Measurements from ENCODE around the gene OR2AG2.

OR2AG2 gene

GRCh38 chr11:6734616-6735015 is 37.2 kb downstream of the OR2AG2 start:
- H2AFZ ChIP-seq (ENCODE audit: low read depth, low read length), result no peak overlapping the region
- H3K4me3 ChIP-seq (ENCODE audit: low read length), result no peak overlapping the region
- H3K27me3 ChIP-seq (ENCODE audit: insufficient read depth, low read length), result no peaks in the 10 kb centered on the region
- no peaks in the 10 kb centered on the region for H3K9me3 ChIP-seq (ENCODE audit: low read length)
- no peaks in the 10 kb centered on the region for H3K36me3 ChIP-seq (ENCODE audit: insufficient read depth, low read length)
- H3K4me1 ChIP-seq (ENCODE audit: insufficient read depth, low read length), result no peaks in the 10 kb centered on the region

- H3K9me3 ChIP-seq (ENCODE audit: low read length), result no peaks in the 10 kb centered on the region
- no peaks in the 10 kb centered on the region for H3K4me1 ChIP-seq (ENCODE audit: insufficient read depth, low read length)
- no peak overlapping the region for H3K4me3 ChIP-seq (ENCODE audit: low read length)
- H3K27me3 ChIP-seq (ENCODE audit: insufficient read depth, low read length), result no peaks in the 10 kb centered on the region
- H2AFZ ChIP-seq (ENCODE audit: low read depth, low read length), result no peak overlapping the region
- no peaks in the 10 kb centered on the region for H3K36me3 ChIP-seq (ENCODE audit: insufficient read depth, low read length)
These were observed 38.2 kb downstream of the OR2AG2 start for GRCh38 chr11:6733326-6734275.

- H3K27me3 ChIP-seq (ENCODE audit: insufficient read depth, low read length), result no peaks in the 10 kb centered on the region
- no peaks in the 10 kb centered on the region for H3K9me3 ChIP-seq (ENCODE audit: low read length)
- H3K4me3 ChIP-seq (ENCODE audit: low read length), result no peak overlapping the region
- no peaks in the 10 kb centered on the region for H3K4me1 ChIP-seq (ENCODE audit: insufficient read depth, low read length)
- H2AFZ ChIP-seq (ENCODE audit: low read depth, low read length), result no peak overlapping the region
- no peaks in the 10 kb centered on the region for H3K36me3 ChIP-seq (ENCODE audit: insufficient read depth, low read length)
These were observed 43.6 kb downstream of the OR2AG2 start for GRCh38 chr11:6727971-6728760.

GRCh38 chr11:6725386-6725896 is 46.3 kb downstream of the OR2AG2 start:
- Histone ChIP-seq H3K27me3 (ENCODE audit: insufficient read depth, low read length) (no peaks in the 10 kb centered on the region), H3K9me3 (ENCODE audit: low read length) (no peaks in the 10 kb centered on the region), H3K4me1 (ENCODE audit: insufficient read depth, low read length) (no peaks in the 10 kb centered on the region), H3K36me3 (ENCODE audit: insufficient read depth, low read length) (no peaks in the 10 kb centered on the region), H3K4me3 (ENCODE audit: low read length) (no peak overlapping the region), H2AFZ (ENCODE audit: low read depth, low read length) (no peak overlapping the region)

- Histone ChIP-seq H3K4me1 (ENCODE audit: insufficient read depth, low read length) (no peaks in the 10 kb centered on the region), H2AFZ (ENCODE audit: low read depth, low read length) (no peak overlapping the region), H3K4me3 (ENCODE audit: low read length) (no peak overlapping the region), H3K9me3 (ENCODE audit: low read length) (no peaks in the 10 kb centered on the region), H3K27me3 (ENCODE audit: insufficient read depth, low read length) (no peaks in the 10 kb centered on the region), H3K36me3 (ENCODE audit: insufficient read depth, low read length) (no peaks in the 10 kb centered on the region)
These were observed 47.8 kb downstream of the OR2AG2 start for GRCh38 chr11:6724013-6724412.

- H3K36me3 ChIP-seq (ENCODE audit: insufficient read depth, low read length), result no peaks in the 10 kb centered on the region
- no peaks in the 10 kb centered on the region for H3K27me3 ChIP-seq (ENCODE audit: insufficient read depth, low read length)
- no peak overlapping the region for H3K4me3 ChIP-seq (ENCODE audit: low read length)
- H2AFZ ChIP-seq (ENCODE audit: low read depth, low read length), result no peak overlapping the region
- H3K9me3 ChIP-seq (ENCODE audit: low read length), result no peaks in the 10 kb centered on the region
- no peaks in the 10 kb centered on the region for H3K4me1 ChIP-seq (ENCODE audit: insufficient read depth, low read length)
These were observed 50.4 kb downstream of the OR2AG2 start for GRCh38 chr11:6721343-6721742.

- Histone ChIP-seq H3K9me3 (ENCODE audit: low read length) (no peaks in the 10 kb centered on the region), H3K4me1 (ENCODE audit: insufficient read depth, low read length) (no peaks in the 10 kb centered on the region), H2AFZ (ENCODE audit: low read depth, low read length) (no peak overlapping the region), H3K27me3 (ENCODE audit: insufficient read depth, low read length) (no peaks in the 10 kb centered on the region), H3K4me3 (ENCODE audit: low read length) (no peak overlapping the region), H3K36me3 (ENCODE audit: insufficient read depth, low read length) (no peaks in the 10 kb centered on the region)
These were observed 52.2 kb downstream of the OR2AG2 start for GRCh38 chr11:6719576-6719975.

GRCh38 chr11:6717426-6717825 is 54.4 kb downstream of the OR2AG2 start:
- no peak overlapping the region for H2AFZ ChIP-seq (ENCODE audit: low read depth, low read length)
- no peaks in the 10 kb centered on the region for H3K4me1 ChIP-seq (ENCODE audit: insufficient read depth, low read length)
- no peaks in the 10 kb centered on the region for H3K27me3 ChIP-seq (ENCODE audit: insufficient read depth, low read length)
- no peaks in the 10 kb centered on the region for H3K36me3 ChIP-seq (ENCODE audit: insufficient read depth, low read length)
- H3K9me3 ChIP-seq (ENCODE audit: low read length), result peaks cover 2% of the 10 kb centered on the region
- no peak overlapping the region for H3K4me3 ChIP-seq (ENCODE audit: low read length)

Data from neuron (in vitro differentiated cells).